Activated T-cell treated with anti-CD3 and anti-CD28 coated beads, Interleukin-2, amount 50 U/mL, for 24 hours (primary cell): Measurements from ENCODE around the gene TRIP10.
"Not testable (repeated sequence)": the region's sequence is repeated elsewhere in the genome, so short reads cannot be mapped to it uniquely, and the experiment has no call there.

ENCODE experiments used
- DNase-seq: peaks from one replicate; pipeline ENCODE4 v3.0.0-alpha.2; 2020
- H3K27ac Mint-ChIP-seq: 2 replicates; pipeline ENCODE4 v1.8.0; 2020; ENCODE audit warnings: mild to moderate bottlenecking, mixed read lengths
- H3K27me3 Mint-ChIP-seq: 2 replicates; pipeline ENCODE4 v1.8.0; 2020; ENCODE audit warnings: mixed read lengths
- H3K36me3 Mint-ChIP-seq: 2 replicates; pipeline ENCODE4 v1.8.0; 2020; ENCODE audit warnings: low read depth, mixed read lengths
- H3K4me1 Mint-ChIP-seq: 2 replicates; pipeline ENCODE4 v1.8.0; 2020; ENCODE audit warnings: low read depth, mixed read lengths
- H3K4me3 Mint-ChIP-seq: 2 replicates; pipeline ENCODE4 v1.8.0; 2020; ENCODE audit warnings: mild to moderate bottlenecking, moderate library complexity, mixed read lengths
- H3K9me3 Mint-ChIP-seq: 2 replicates; pipeline ENCODE4 v1.8.0; 2020; ENCODE audit warnings: mixed read lengths

The TRIP10 gene

DNA sequence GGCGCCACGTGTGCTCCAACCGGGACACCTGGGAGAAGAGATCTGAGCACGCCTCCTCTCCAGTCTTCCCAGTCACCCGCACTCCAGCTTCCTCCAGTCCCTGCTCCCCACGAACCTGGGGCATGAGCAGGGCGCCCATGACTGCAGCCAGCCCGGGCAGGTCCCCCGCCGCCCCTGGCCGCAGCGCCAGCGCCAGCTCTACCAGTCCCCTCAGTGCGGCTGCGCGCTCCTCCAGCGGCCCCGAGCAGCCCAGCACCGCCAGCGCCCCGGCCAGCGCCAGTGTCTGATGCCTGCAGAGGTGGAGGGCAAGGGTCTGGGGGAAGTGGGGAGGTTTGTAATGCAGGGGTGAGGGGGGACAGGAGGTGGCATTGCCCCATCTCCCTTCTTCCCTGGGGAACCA is 14.7 kb downstream of the TRIP10 start:
- Mint-ChIP-seq H3K4me1 (peaks cover 20% of the 10 kb centered on the region), H3K4me3 (no peak overlapping the region), H3K27me3 (no peaks in the 10 kb centered on the region), H3K9me3 (no peaks in the 10 kb centered on the region), H3K36me3 (peaks cover 73% of the 10 kb centered on the region), H3K27ac (peak overlapping the region; percentile 91)
- no peak for DNase-seq

DNA sequence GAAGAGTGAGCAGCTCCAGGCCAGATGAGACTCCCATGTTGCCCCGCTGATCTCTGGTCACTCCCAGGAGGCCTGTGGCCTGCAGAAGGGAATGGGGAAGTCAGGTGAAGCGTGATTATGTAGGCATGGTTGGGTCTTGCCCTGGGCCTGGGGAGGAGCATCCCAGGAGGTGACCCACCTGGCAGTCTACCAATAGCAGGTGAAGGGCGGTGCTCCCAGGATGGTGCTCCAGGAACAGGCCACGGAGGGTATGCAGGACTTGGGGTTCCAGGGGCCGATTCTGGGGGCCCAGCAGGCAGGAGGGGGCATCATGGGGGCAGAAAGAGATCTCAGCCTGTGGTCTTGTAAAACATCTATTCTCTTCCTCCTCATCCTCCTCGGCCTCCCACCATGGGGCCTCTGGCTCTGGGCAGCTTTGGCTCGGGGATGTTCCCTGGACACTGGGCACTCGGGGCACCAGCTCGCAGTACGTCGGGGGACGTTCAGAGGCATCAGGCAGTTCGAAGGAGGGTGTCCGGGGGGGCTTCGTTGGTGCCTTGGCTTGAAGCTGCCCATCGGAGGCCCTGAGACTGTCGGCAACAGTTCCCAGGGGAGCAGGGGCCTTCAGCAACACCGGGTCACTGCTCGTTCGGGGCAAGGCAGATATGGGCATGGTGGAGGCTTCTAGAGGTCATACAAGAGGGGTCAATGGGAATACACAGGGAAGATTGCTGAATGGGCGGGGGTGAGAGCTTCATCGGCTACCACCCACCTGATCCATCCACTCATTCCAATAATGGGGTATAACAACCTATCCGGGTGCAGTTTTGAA is 15.4 kb downstream of the TRIP10 start:
- Mint-ChIP-seq H3K27me3 (no peaks in the 10 kb centered on the region), H3K36me3 (peaks cover 73% of the 10 kb centered on the region), H3K4me3 (no peak overlapping the region), H3K4me1 (peaks cover 20% of the 10 kb centered on the region), H3K9me3 (no peaks in the 10 kb centered on the region), H3K27ac (no peak overlapping the region)
- DNase-seq = no peak

DNA sequence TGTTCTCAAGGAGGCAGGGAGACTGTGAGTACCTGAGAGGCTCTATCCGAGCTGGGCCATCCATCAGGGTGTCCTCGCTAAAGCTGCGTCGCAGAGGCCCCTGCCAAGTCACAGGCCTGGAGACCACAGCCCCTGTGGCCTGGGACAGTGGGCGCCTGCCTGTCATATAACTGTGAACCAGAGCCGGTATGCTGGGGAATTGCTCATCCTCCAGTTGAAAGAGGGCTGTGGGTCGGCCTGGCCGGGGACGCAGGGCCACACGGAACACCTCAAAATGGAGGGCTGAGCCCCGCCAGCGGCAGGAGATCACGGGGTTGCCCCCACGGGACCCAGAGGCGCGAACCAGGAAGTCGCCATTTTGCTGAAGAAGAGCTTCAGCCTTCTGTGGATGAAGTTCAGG is 21.1 kb downstream of the TRIP10 start:
- H3K27me3 Mint-ChIP-seq = no peaks in the 10 kb centered on the region
- no peak overlapping the region for H3K4me3 Mint-ChIP-seq
- peaks cover 50% of the 10 kb centered on the region for H3K36me3 Mint-ChIP-seq
- H3K27ac Mint-ChIP-seq = no peak overlapping the region
- H3K9me3 Mint-ChIP-seq = no peaks in the 10 kb centered on the region
- H3K4me1 Mint-ChIP-seq = peaks cover 21% of the 10 kb centered on the region
- no peak for DNase-seq

- no peak for DNase-seq
- H3K4me1 Mint-ChIP-seq = peaks cover 27% of the 10 kb centered on the region
- H3K9me3 Mint-ChIP-seq = no peaks in the 10 kb centered on the region
- H3K36me3 Mint-ChIP-seq = peaks cover 47% of the 10 kb centered on the region
- H3K27ac Mint-ChIP-seq = no peak overlapping the region
- H3K4me3 Mint-ChIP-seq = no peak overlapping the region
- H3K27me3 Mint-ChIP-seq = no peaks in the 10 kb centered on the region
Observed at GRCh38 chr19:6761053-6761676, 21.7 kb downstream of the TRIP10 start.

GRCh38 chr19:6762253-6762797 is 22.8 kb downstream of the TRIP10 start:
- H3K36me3 Mint-ChIP-seq = peaks cover 55% of the 10 kb centered on the region
- H3K4me3 Mint-ChIP-seq, H3K27me3 Mint-ChIP-seq, H3K9me3 Mint-ChIP-seq, DNase-seq: not testable (repeated sequence)
- peak overlapping the region; percentile 44 for H3K27ac Mint-ChIP-seq
- peaks cover 36% of the 10 kb centered on the region for H3K4me1 Mint-ChIP-seq

DNA sequence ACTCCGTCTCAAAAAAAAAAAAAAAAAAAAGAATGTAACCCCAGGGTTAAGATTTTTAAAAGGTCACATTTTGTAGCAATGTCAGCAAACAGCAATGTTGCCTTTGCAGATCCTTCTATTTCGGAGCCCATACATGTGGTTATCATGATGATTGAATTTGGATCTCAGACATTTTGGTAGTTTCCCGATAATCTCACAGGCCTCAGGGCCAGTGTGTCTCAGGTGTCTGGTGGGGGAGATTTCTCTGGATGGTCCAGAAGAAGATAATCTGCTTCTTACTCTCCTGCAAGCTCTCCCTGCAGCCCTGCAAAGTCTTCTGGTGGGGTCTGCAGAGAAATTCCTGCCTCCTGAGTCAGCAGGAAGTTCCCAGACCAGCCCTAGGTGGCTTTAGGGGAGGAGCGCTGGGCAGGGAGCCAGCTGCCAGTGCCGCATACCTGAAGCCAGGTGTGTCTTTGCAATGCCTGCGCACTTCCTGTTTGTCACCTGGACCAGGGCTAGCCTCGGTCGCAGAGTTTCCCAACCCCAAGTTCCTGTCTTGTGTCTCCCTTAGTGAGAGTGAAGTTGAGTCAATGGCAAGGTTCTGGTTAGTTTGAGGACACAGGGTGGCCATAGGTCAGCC is 26.4 kb downstream of the TRIP10 start:
- H3K9me3 Mint-ChIP-seq = no peaks in the 10 kb centered on the region
- H3K4me3 Mint-ChIP-seq = peak overlapping the region; percentile 87
- peaks cover 46% of the 10 kb centered on the region for H3K4me1 Mint-ChIP-seq
- H3K36me3 Mint-ChIP-seq = peaks cover 28% of the 10 kb centered on the region
- H3K27me3 Mint-ChIP-seq = no peaks in the 10 kb centered on the region
- DNase-seq = no peak
- H3K27ac Mint-ChIP-seq = peak overlapping the region; percentile 97

- H3K4me1 Mint-ChIP-seq = peaks cover 43% of the 10 kb centered on the region
- H3K27me3 Mint-ChIP-seq = no peaks in the 10 kb centered on the region
- H3K36me3 Mint-ChIP-seq = peaks cover 22% of the 10 kb centered on the region
- peak overlapping the region; percentile 87 for H3K4me3 Mint-ChIP-seq
- peak overlapping the region; percentile 97 for H3K27ac Mint-ChIP-seq
- H3K9me3 Mint-ChIP-seq = no peaks in the 10 kb centered on the region
- no peak for DNase-seq
Observed at GRCh38 chr19:6766357-6767080, 27.0 kb downstream of the TRIP10 start.

DNA sequence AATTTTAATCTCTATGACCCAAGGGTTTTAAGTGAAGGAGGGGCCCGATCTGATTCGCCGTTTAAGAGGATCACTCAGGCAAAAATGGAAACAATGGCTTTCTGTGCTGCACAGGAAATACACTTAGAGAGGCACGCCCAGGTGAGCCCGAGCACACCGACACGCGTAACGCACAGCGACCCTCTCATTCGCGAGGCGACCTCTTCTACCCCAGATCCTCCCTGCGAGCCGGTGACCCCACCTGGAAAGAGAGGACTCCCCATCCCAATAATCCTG is 27.5 kb downstream of the TRIP10 start:
- peaks cover 46% of the 10 kb centered on the region for H3K4me1 Mint-ChIP-seq
- no peaks in the 10 kb centered on the region for H3K27me3 Mint-ChIP-seq
- peaks cover 19% of the 10 kb centered on the region for H3K36me3 Mint-ChIP-seq
- peak overlapping the region; percentile 87 for H3K4me3 Mint-ChIP-seq
- DNase-seq = no peak
- no peaks in the 10 kb centered on the region for H3K9me3 Mint-ChIP-seq
- peak overlapping the region; percentile 97 for H3K27ac Mint-ChIP-seq

DNA sequence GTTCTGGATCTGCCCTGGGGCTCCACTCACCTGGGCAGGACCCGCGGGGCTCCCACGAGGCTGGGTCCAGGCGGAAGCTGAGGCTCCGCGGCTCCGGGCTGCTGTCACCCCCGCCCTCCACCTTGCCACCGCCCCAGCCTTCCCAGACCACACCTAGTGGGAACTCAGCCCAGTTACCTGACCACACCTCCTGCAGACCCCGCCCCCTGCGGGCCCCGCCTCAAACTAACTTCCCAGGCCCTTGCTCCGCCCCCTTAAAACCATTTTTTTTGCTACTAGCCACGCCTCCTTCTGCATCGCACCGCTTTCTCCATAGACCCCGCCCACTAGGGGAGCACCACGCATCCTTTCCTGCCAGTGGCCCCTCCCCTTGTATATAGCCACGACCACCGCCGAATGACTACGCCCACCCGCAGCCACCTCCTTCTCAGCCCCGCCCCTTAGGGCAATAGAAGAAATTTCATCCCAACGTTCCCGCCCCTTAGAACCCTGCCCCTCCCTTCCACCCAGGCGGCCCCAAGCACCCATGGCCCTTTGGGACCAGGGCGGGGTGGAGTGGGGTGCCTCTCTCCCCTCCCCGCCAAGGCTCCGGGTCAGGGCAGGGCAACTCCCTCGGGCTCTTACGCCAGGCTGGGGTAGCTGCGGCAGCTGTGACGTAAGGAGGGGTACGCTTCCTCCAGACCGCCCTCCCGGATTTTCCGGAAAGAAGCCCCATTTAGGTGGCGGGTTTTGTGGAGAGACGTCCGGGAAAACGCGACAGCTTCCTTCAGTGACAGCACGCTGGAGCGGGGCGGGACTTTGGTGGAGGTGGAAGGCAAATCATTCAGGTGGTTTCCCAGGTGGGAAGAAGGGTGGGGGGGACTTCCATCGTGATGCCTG is 28.1 kb downstream of the TRIP10 start, which contains the start of gene SH2D3A:
Gene SH2D3A (minus strand): TSS at position 79 of the 879 bp plus-strand sequence. CDS start 3,687 bp downstream, outside the sequence.
- Mint-ChIP-seq H3K9me3 (no peaks in the 10 kb centered on the region), H3K4me3 (peak within 1 kb of the TSS; percentile 87), H3K27me3 (no peaks in the 10 kb centered on the region), H3K4me1 (peaks cover 51% of the 10 kb centered on the region), H3K27ac (peak within 1 kb of the TSS; percentile 97), H3K36me3 (peaks cover 19% of the 10 kb centered on the region)
- DNase-seq = peak; percentile 94

- Mint-ChIP-seq H3K9me3 (no peaks in the 10 kb centered on the region), H3K27me3 (no peaks in the 10 kb centered on the region), H3K36me3 (peaks cover 23% of the 10 kb centered on the region), H3K27ac (peak overlapping the region; percentile 97), H3K4me1 (peaks cover 51% of the 10 kb centered on the region), H3K4me3 (peak overlapping the region; percentile 87)
- no peak for DNase-seq
Observed at GRCh38 chr19:6768236-6768785, 28.8 kb downstream of the TRIP10 start.

DNA sequence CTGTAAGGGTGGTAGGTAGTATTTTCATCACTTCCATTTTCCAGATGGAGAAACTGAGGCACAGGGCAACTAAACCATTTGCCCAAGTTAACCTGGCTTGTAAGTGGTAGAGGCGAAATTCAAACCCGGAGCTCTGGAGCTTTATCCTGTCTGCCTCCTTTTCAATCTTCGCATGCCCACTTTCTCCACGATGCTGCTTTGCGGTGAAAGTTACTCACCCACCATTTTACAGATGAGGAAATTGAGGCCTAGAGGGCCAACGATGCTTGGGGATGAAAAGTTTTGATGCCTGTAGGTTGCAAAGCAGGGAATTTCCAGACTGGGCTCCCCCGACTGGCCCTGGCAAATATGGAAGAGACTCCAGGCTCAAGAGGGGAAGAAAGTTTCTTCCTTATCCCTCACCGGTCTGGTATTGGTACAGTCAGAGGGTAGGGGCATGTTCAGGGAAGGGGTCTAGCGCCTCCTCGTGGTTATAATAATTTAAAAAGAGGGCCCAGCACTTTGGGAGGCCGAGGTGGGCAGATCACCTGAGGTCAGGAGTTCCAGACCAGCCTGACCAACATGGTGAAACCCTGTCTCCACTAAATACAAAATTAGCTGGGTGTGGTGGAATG is 29.6 kb downstream of the TRIP10 start:
- Mint-ChIP-seq H3K27me3 (no peaks in the 10 kb centered on the region), H3K9me3 (peaks cover 2% of the 10 kb centered on the region), H3K4me3 (no peak overlapping the region), H3K4me1 (peaks cover 55% of the 10 kb centered on the region), H3K27ac (peak overlapping the region; percentile 97), H3K36me3 (peaks cover 27% of the 10 kb centered on the region)
- no peak for DNase-seq

DNA sequence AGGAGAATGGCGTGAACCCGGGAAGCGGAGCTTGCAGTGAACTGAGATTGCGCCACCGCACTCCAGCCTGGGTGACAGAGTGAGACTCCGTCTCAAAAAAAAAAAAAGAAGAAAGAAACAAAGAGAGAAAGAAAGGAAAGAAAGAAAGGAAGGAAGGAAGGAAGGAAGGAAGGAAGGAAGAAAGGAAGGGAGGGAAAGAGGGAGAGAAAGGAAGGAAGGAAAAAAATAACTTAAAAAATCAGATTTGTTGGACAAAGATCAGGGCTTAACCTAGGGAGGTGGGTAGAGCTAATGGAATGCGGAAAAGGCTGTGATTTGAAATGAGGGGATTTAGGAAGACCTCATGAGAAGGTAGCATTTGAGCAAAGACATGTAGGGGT is 32.2 kb downstream of the TRIP10 start:
- H3K27me3 Mint-ChIP-seq, DNase-seq, H3K9me3 Mint-ChIP-seq: not testable (repeated sequence)
- peaks cover 53% of the 10 kb centered on the region for H3K4me1 Mint-ChIP-seq
- peak overlapping the region; percentile 95 for H3K4me3 Mint-ChIP-seq
- H3K36me3 Mint-ChIP-seq = peaks cover 37% of the 10 kb centered on the region
- H3K27ac Mint-ChIP-seq = peak overlapping the region; percentile 97
